ENCODE data around the gene CD247. TPM values are rescaled to one million over a fixed set of nuclear protein-coding genes. Genes with fewer than 3 reads are reported as not detected.

Gene CD247
- total and polyA plus RNA-seq, 9 of the 15 experiments (the other 6 are each of a cell fraction or from before 2014, with no cell fraction given): 0.08 to 0.42 (median 0.28) TPM; not detected in 5

DNA sequence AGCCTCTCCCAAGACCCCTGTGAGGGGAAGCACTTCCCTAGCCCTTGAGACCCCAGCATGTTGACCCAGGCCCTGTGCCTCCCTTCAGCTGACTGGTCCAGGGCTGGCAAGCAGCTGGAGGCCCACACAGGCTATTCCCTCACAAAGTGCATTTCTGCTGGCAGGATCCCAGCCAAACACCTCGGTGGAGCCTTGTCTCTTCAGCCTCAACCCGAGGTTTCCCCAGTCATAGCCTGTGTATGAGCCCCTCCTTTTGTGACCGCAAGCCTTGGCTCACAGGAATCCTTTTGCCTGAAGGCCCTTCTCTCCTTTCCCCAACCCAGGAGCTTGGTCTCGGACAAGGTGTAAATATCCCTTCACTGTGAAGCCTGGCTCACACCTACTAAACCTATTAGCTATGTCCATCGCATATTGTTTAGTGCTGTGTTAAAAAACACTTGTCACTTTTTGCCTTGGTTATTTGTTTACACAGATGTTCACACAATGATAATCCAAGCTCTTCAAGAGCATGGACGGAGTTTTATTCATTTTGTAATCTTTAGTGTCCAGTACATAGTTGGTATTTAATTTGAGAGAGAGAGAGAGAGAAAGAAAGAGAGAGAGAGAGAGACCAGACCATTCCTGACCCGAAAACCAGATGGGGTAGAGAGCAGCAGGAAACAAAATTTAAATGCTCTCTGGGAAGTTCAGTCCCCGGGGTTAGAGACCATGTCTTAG, 8.5 kb upstream of the CD247 start (continued):
- TF ChIP-seq, protein P1, sequence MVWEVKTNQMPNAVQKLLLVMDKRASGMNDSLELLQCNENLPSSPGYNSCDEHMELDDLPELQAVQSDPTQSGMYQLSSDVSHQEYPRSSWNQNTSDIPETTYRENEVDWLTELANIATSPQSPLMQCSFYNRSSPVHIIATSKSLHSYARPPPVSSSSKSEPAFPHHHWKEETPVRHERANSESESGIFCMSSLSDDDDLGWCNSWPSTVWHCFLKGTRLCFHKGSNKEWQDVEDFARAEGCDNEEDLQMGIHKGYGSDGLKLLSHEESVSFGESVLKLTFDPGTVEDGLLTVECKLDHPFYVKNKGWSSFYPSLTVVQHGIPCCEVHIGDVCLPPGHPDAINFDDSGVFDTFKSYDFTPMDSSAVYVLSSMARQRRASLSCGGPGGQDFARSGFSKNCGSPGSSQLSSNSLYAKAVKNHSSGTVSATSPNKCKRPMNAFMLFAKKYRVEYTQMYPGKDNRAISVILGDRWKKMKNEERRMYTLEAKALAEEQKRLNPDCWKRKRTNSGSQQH (CRISPR knock-in tag; IDR thresholded peaks at IDR 0.05): no peak
- TF ChIP-seq MCM7 (IDR thresholded peaks at IDR 0.05) (no peak), MAZ (CRISPR knock-in tag; conservative IDR thresholded peaks at IDR 0.05 in 1 of 2, IDR thresholded peaks at IDR 0.05 in 1 of 2) (0 out of 4 replicates have a peak, but pooled peaks of 1 of the 2 experiments have one; percentile 8), KLF16 (IDR thresholded peaks at IDR 0.05) (no peak), HNRNPLL (IDR thresholded peaks at IDR 0.05; ENCODE audit: low read depth, low read length, poor library complexity, severe bottlenecking) (no peak), NR1H2 (CRISPR knock-in tag; IDR thresholded peaks at IDR 0.05) (no peak)
- TF ChIP-seq, protein P2, sequence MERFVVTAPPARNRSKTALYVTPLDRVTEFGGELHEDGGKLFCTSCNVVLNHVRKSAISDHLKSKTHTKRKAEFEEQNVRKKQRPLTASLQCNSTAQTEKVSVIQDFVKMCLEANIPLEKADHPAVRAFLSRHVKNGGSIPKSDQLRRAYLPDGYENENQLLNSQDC (CRISPR knock-in tag; IDR thresholded peaks at IDR 0.05): no peak
- TF ChIP-seq, protein P3, sequence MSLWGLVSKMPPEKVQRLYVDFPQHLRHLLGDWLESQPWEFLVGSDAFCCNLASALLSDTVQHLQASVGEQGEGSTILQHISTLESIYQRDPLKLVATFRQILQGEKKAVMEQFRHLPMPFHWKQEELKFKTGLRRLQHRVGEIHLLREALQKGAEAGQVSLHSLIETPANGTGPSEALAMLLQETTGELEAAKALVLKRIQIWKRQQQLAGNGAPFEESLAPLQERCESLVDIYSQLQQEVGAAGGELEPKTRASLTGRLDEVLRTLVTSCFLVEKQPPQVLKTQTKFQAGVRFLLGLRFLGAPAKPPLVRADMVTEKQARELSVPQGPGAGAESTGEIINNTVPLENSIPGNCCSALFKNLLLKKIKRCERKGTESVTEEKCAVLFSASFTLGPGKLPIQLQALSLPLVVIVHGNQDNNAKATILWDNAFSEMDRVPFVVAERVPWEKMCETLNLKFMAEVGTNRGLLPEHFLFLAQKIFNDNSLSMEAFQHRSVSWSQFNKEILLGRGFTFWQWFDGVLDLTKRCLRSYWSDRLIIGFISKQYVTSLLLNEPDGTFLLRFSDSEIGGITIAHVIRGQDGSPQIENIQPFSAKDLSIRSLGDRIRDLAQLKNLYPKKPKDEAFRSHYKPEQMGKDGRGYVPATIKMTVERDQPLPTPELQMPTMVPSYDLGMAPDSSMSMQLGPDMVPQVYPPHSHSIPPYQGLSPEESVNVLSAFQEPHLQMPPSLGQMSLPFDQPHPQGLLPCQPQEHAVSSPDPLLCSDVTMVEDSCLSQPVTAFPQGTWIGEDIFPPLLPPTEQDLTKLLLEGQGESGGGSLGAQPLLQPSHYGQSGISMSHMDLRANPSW (CRISPR knock-in tag; IDR thresholded peaks at IDR 0.05): no peak
- TF ChIP-seq, protein P4, sequence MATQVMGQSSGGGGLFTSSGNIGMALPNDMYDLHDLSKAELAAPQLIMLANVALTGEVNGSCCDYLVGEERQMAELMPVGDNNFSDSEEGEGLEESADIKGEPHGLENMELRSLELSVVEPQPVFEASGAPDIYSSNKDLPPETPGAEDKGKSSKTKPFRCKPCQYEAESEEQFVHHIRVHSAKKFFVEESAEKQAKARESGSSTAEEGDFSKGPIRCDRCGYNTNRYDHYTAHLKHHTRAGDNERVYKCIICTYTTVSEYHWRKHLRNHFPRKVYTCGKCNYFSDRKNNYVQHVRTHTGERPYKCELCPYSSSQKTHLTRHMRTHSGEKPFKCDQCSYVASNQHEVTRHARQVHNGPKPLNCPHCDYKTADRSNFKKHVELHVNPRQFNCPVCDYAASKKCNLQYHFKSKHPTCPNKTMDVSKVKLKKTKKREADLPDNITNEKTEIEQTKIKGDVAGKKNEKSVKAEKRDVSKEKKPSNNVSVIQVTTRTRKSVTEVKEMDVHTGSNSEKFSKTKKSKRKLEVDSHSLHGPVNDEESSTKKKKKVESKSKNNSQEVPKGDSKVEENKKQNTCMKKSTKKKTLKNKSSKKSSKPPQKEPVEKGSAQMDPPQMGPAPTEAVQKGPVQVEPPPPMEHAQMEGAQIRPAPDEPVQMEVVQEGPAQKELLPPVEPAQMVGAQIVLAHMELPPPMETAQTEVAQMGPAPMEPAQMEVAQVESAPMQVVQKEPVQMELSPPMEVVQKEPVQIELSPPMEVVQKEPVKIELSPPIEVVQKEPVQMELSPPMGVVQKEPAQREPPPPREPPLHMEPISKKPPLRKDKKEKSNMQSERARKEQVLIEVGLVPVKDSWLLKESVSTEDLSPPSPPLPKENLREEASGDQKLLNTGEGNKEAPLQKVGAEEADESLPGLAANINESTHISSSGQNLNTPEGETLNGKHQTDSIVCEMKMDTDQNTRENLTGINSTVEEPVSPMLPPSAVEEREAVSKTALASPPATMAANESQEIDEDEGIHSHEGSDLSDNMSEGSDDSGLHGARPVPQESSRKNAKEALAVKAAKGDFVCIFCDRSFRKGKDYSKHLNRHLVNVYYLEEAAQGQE (IDR thresholded peaks at IDR 0.05; ENCODE audit: borderline replicate concordance): 0 out of 2 replicates have a peak, but pooled peaks have one; percentile 8
- TF ChIP-seq, protein P4 (CRISPR knock-in tag; IDR thresholded peaks at IDR 0.05; ENCODE audit: low read depth): no peak
- TF ChIP-seq, protein P5, sequence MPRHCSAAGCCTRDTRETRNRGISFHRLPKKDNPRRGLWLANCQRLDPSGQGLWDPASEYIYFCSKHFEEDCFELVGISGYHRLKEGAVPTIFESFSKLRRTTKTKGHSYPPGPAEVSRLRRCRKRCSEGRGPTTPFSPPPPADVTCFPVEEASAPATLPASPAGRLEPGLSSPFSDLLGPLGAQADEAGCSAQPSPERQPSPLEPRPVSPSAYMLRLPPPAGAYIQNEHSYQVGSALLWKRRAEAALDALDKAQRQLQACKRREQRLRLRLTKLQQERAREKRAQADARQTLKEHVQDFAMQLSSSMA (CRISPR knock-in tag; IDR thresholded peaks at IDR 0.05): no peak
- TF ChIP-seq, protein P6, sequence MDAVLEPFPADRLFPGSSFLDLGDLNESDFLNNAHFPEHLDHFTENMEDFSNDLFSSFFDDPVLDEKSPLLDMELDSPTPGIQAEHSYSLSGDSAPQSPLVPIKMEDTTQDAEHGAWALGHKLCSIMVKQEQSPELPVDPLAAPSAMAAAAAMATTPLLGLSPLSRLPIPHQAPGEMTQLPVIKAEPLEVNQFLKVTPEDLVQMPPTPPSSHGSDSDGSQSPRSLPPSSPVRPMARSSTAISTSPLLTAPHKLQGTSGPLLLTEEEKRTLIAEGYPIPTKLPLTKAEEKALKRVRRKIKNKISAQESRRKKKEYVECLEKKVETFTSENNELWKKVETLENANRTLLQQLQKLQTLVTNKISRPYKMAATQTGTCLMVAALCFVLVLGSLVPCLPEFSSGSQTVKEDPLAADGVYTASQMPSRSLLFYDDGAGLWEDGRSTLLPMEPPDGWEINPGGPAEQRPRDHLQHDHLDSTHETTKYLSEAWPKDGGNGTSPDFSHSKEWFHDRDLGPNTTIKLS (IDR thresholded peaks at IDR 0.05; ENCODE audit: borderline replicate concordance, low read depth): no peak
